DND-41 (cell line): ENCODE measurements around the gene THSD1.
A peak's percentile ranks its signal among the peaks of the same experiment; 100 is the strongest.

Source experiments
- ATAC-seq: fragments of 200-7000 bp; cut with Tn5 transposase; 3 replicates; pipeline ENCODE4 v1.9.1; 2021; ENCODE audit warnings: low read depth; ENCODE audit not compliant: insufficient read depth
- DNase-seq: peaks from one replicate; pipeline ENCODE4 v3.0.0-alpha.2; 2020
- H2AFZ ChIP-seq: 2 replicates; pipeline ENCODE4 v1.6.0; 2012; ENCODE audit warnings: low read depth, low read length
- H3K27ac ChIP-seq: 2 replicates; pipeline ENCODE4 v1.5.1; 2012; ENCODE audit warnings: low read length, inconsistent platforms
- H3K27me3 ChIP-seq: fragments of 200-600 bp; sonication (generic); 2 replicates; pipeline ENCODE4 v1.6.0; 2012; ENCODE audit warnings: low read length, mild to moderate bottlenecking, inconsistent platforms; ENCODE audit not compliant: insufficient read depth, poor library complexity
- H3K36me3 ChIP-seq: 2 replicates; pipeline ENCODE4 v1.5.1; 2012; ENCODE audit warnings: low read length, inconsistent platforms; ENCODE audit not compliant: insufficient read depth
- H3K4me1 ChIP-seq: 2 replicates; pipeline ENCODE4 v1.5.1; 2012; ENCODE audit warnings: mild to moderate bottlenecking, low read length; ENCODE audit not compliant: insufficient read depth
- H3K4me2 ChIP-seq: 2 replicates; pipeline ENCODE4 v1.6.0; 2012; ENCODE audit warnings: mild to moderate bottlenecking, moderate library complexity, low read length, inconsistent platforms; ENCODE audit not compliant: insufficient read depth
- H3K4me3 ChIP-seq, 2 experiments: fragments of 200-600 bp in 1 of 2; shearing (Covaris generic) in 1 of 2; 2 replicates each; pipeline ENCODE4 v1.5.1; 2012 to 2016; ENCODE audit warnings: inconsistent platforms in 2 of 2, low read length in 2 of 2, mild to moderate bottlenecking in 2 of 2, low read depth in 1 of 2, moderate library complexity in 1 of 2
- H3K79me2 ChIP-seq: 2 replicates; pipeline ENCODE4 v1.6.0; 2012; ENCODE audit warnings: low read length, inconsistent platforms; ENCODE audit not compliant: insufficient read depth
- H3K9ac ChIP-seq: 2 replicates; pipeline ENCODE4 v1.6.0; 2012; ENCODE audit warnings: low read depth, mild to moderate bottlenecking, inconsistent platforms, low read length, moderate library complexity
- H3K9me3 ChIP-seq: 2 replicates; pipeline ENCODE4 v1.5.1; 2012; ENCODE audit warnings: low read length, moderate library complexity, mild to moderate bottlenecking, inconsistent platforms; ENCODE audit not compliant: insufficient read depth, severe bottlenecking
- H4K20me1 ChIP-seq: 2 replicates; pipeline ENCODE4 v1.6.0; 2012; ENCODE audit warnings: low read length; ENCODE audit not compliant: insufficient read depth
- CTCF ChIP-seq: IDR thresholded peaks from 2 replicates; pipeline ENCODE4 v1.5.1; 2012; ENCODE audit warnings: borderline replicate concordance, low read length, moderate library complexity, mild to moderate bottlenecking; ENCODE audit not compliant: poor library complexity, severe bottlenecking; ENCODE audit errors: extremely low read depth
- EZH2 ChIP-seq: IDR thresholded peaks from 3 replicates; pipeline ENCODE4 v1.6.1; 2012; ENCODE audit warnings: borderline replicate concordance, low read depth, mild to moderate bottlenecking, moderate library complexity, low read length, inconsistent platforms; ENCODE audit not compliant: severe bottlenecking

Gene THSD1

GRCh38 chr13:52432456-52432855, 26.5 kb upstream of the THSD1 start:
- Histone ChIP-seq H2AFZ (no peak overlapping the region), H3K27ac (no peak overlapping the region), H3K4me1 (no peaks in the 10 kb centered on the region), H3K9ac (no peak overlapping the region), H3K79me2 (no peaks in the 10 kb centered on the region; the same call in 1 of the 2 replicates), H3K9me3 (no peaks in the 10 kb centered on the region), H3K4me2 (no peak overlapping the region), H3K36me3 (peaks cover 74% of the 10 kb centered on the region), H4K20me1 (peaks cover 3% of the 10 kb centered on the region; the same call in 1 of the 2 replicates), H3K4me3 (no peak overlapping the region), H3K27me3 (no peaks in the 10 kb centered on the region)
- DNase-seq (no peak), ATAC-seq (no peak)
- TF ChIP-seq EZH2 = no peak
- no peak for TF ChIP-seq CTCF

GRCh38 chr13:52428295-52428694, 22.3 kb upstream of the THSD1 start:
- Histone ChIP-seq H3K4me1 (no peaks in the 10 kb centered on the region), H3K27me3 (no peaks in the 10 kb centered on the region), H3K79me2 (no peaks in the 10 kb centered on the region; the same call in 1 of the 2 replicates), H3K9me3 (no peaks in the 10 kb centered on the region), H3K27ac (no peak overlapping the region), H3K9ac (no peak overlapping the region), H4K20me1 (peaks cover 3% of the 10 kb centered on the region; the same call in 1 of the 2 replicates), H2AFZ (no peak overlapping the region), H3K4me2 (no peak overlapping the region), H3K36me3 (peaks cover 72% of the 10 kb centered on the region), H3K4me3 (no peak overlapping the region)
- TF ChIP-seq CTCF (no peak), EZH2 (no peak)
- no peak for ATAC-seq
- no peak for DNase-seq

GRCh38 chr13:52421216-52421615, 15.2 kb upstream of the THSD1 start:
- Histone ChIP-seq H3K9ac (no peak overlapping the region), H3K4me2 (no peak overlapping the region), H3K4me1 (no peaks in the 10 kb centered on the region), H3K79me2 (no peaks in the 10 kb centered on the region), H2AFZ (no peak overlapping the region), H3K27me3 (no peaks in the 10 kb centered on the region), H4K20me1 (no peaks in the 10 kb centered on the region), H3K9me3 (no peaks in the 10 kb centered on the region), H3K36me3 (peaks cover 84% of the 10 kb centered on the region), H3K4me3 (no peak overlapping the region), H3K27ac (no peak overlapping the region; the same call in 1 of the 2 replicates)
- DNase-seq (no peak), ATAC-seq (0 out of 3 replicates have a peak, but pooled peaks have one; percentile 39)
- TF ChIP-seq EZH2 (no peak), CTCF (no peak)

GRCh38 chr13:52419080-52419479, 13.1 kb upstream of the THSD1 start:
- TF ChIP-seq CTCF (no peak), EZH2 (no peak)
- H3K36me3 ChIP-seq = peaks cover 85% of the 10 kb centered on the region

More at GRCh38 chr13:52419080-52419479, 13.1 kb upstream of the THSD1 start:
- no peak for DNase-seq
- Histone ChIP-seq H3K4me1 (no peaks in the 10 kb centered on the region), H3K4me3 (no peak overlapping the region), H2AFZ (no peak overlapping the region), H3K9ac (no peak overlapping the region), H3K79me2 (no peaks in the 10 kb centered on the region), H3K27ac (no peak overlapping the region), H3K4me2 (no peak overlapping the region), H3K9me3 (no peaks in the 10 kb centered on the region), H3K27me3 (no peaks in the 10 kb centered on the region), H4K20me1 (no peaks in the 10 kb centered on the region)
- no peak for ATAC-seq
